HG03432 (cell line): ENCODE results near the gene TBC1D10A.

Source experiments
- ATAC-seq: cut with Tn5 transposase; IDR thresholded peaks from one replicate; pipeline ENCODE4 v1.9.1; 2021; ENCODE audit warnings: mild to moderate bottlenecking, moderate library complexity; ENCODE audit not compliant: unreplicated experiment

Gene TBC1D10A

GRCh38 chr22:30249049-30250038 is 77.4 kb downstream of the TBC1D10A start:
- ATAC-seq: no peak

GRCh38 chr22:30248484-30248883 is 78.3 kb downstream of the TBC1D10A start:
- no peak for ATAC-seq

- no peak for ATAC-seq
Observed at GRCh38 chr22:30247974-30248373, 78.8 kb downstream of the TBC1D10A start.

GRCh38 chr22:30247561-30247960 is 79.2 kb downstream of the TBC1D10A start:
- ATAC-seq: no peak

GRCh38 chr22:30246814-30247376 is 79.8 kb downstream of the TBC1D10A start:
- ATAC-seq: no peak

- ATAC-seq: no peak
Observed at GRCh38 chr22:30245985-30246813, 80.5 kb downstream of the TBC1D10A start, which contains the start of gene LIF. Gene LIF (minus strand): TSS chr22:30246759. CDS start chr22:30246695, 64 bp downstream.

- no peak for ATAC-seq
Observed at GRCh38 chr22:30245181-30245984, 81.4 kb downstream of the TBC1D10A start.

GRCh38 chr22:30244641-30245040 is 82.1 kb downstream of the TBC1D10A start:
- no peak for ATAC-seq

- ATAC-seq: no peak
Observed at GRCh38 chr22:30244066-30244465, 82.7 kb downstream of the TBC1D10A start.

GRCh38 chr22:30243661-30244060 is 83.1 kb downstream of the TBC1D10A start:
- no peak for ATAC-seq
